Caco-2 (cell line): ENCODE data around the gene AQR. TPM values are rescaled to one million over a fixed set of nuclear protein-coding genes. Genes with fewer than 3 reads are reported as not detected.

Source experiments
- BruUV-seq: library from RNA; stranded (reverse); fragments of 400-500 nt; replicated peaks from 2 replicates; lab custom pipeline; 2021; lab: Mats Ljungman, UMichigan
- CTCF ChIA-PET: fragments of 300-600 bp; sonication (Branson Sonifier 250); formaldehyde crosslinking; loops from one replicate; lab custom pipeline; 2022; ENCODE audit warnings: antibody characterized with exemption; lab: Charles Lee
- POLR2A ChIA-PET: fragments of 300-600 bp; sonication (Branson Sonifier 250); formaldehyde crosslinking; loops from one replicate; lab custom pipeline; 2022; ENCODE audit warnings: antibody characterized with exemption; lab: Charles Lee
- DNase-seq, 2 experiments: peaks; one replicate each; pipeline versions ENCODE4 v3.0.0 to v3.0.0-alpha.2; 2020 to 2022
- H3K27me3 ChIP-seq: replicated peaks from 2 replicates; pipeline ENCODE4 v1.6.0; 2011; ENCODE audit warnings: low read length; ENCODE audit not compliant: control insufficient read depth, insufficient read depth
- H3K36me3 ChIP-seq: 2 replicates; pipeline ENCODE4 v1.5.1; 2011; ENCODE audit warnings: low read length; ENCODE audit not compliant: control insufficient read depth, insufficient read depth
- H3K4me1 ChIP-seq: fragments of 250-450 bp; sonication (Bioruptor Pico); 2 replicates; pipeline ENCODE4 v1.5.1; 2020; ENCODE audit warnings: mild to moderate bottlenecking
- H3K4me3 ChIP-seq: 2 replicates; pipeline ENCODE4 v1.5.1; 2011; ENCODE audit warnings: low read depth, mild to moderate bottlenecking, control low read depth, low read length
- H3K9me3 ChIP-seq: fragments of 250-450 bp; sonication (Bioruptor Pico); 2 replicates; pipeline ENCODE4 v1.5.1; 2020; ENCODE audit warnings: mild to moderate bottlenecking, moderate library complexity
- H3K27ac Mint-ChIP-seq: one replicate; pipeline ENCODE4 v1.8.0; 2022; ENCODE audit warnings: mixed read lengths; ENCODE audit not compliant: unreplicated experiment
- H3K27me3 Mint-ChIP-seq: one replicate; pipeline ENCODE4 v1.8.0; 2022; ENCODE audit warnings: mixed read lengths; ENCODE audit not compliant: insufficient read depth, unreplicated experiment
- H3K36me3 Mint-ChIP-seq: one replicate; pipeline ENCODE4 v1.8.0; 2022; ENCODE audit warnings: mild to moderate bottlenecking, mixed read lengths; ENCODE audit not compliant: insufficient read depth, unreplicated experiment
- H3K4me1 Mint-ChIP-seq: one replicate; pipeline ENCODE4 v1.8.0; 2022; ENCODE audit warnings: low read depth, mixed read lengths; ENCODE audit not compliant: unreplicated experiment
- H3K4me3 Mint-ChIP-seq: one replicate; pipeline ENCODE4 v1.8.0; 2022; ENCODE audit warnings: mild to moderate bottlenecking, moderate library complexity, mixed read lengths; ENCODE audit not compliant: unreplicated experiment
- H3K9me3 Mint-ChIP-seq: one replicate; pipeline ENCODE4 v1.8.0; 2022; ENCODE audit warnings: mixed read lengths; ENCODE audit not compliant: unreplicated experiment
- intact Hi-C: fragments of 100-400 bp; cut with micrococcal nuclease; formaldehyde crosslinking; loops from one replicate; pipeline ENCODE4 v1.10.0; 2022; ENCODE audit not compliant: unreplicated experiment
- total RNA-seq: library from RNA; stranded (reverse); gene quantifications from 2 replicates; pipeline ENCODE4 v1.2.3, GENCODE V29; 2022
- TF ChIP-seq, protein P1 (sequence below), 2 experiments: fragments of 200-600 bp in 1 of 2; IDR thresholded peaks; 1 replicate in 1 of 2; 2 replicates in 1 of 2; pipeline versions ENCODE4 v1.5.1 to v1.8.0; 2011 to 2022; ENCODE audit warnings: antibody characterized with exemption in 1 of 2, control low read depth in 1 of 2, inconsistent platforms in 1 of 2, low read depth in 1 of 2, low read length in 1 of 2, mild to moderate bottlenecking in 1 of 2, moderate library complexity in 1 of 2; ENCODE audit not compliant: insufficient read depth in 1 of 2, severe bottlenecking in 1 of 2, unreplicated experiment in 1 of 2

The AQR gene
- total RNA-seq, 1 experiment from 2014 or later: 27.7 TPM

GRCh38 chr15:34984889-34985630 is 15.5 kb upstream of the AQR start:
- H3K4me1 Mint-ChIP-seq: peaks cover 6% of the 10 kb centered on the region
- no peak for DNase-seq
- ChIA-PET POLR2A (interaction anchor here (0.7 kb wide), 1 partner anchor 267 kb away, joined by 3 read pairs; no protein-coding TSS in a partner anchor), CTCF (interaction anchor here (1.2 kb wide), 1 partner anchor 15 kb away, joined by 3 read pairs; the partner anchor contains the start of gene AQR)
- H3K27ac Mint-ChIP-seq: no peak overlapping the region
- H3K4me3 Mint-ChIP-seq: no peak overlapping the region
- intact Hi-C loops: no loop called here
- BruUV-seq: no TSS peak
- H3K36me3 Mint-ChIP-seq: peaks cover 34% of the 10 kb centered on the region
- Histone ChIP-seq H3K36me3 (no peaks in the 10 kb centered on the region), H3K27me3 (no peaks in the 10 kb centered on the region), H3K9me3 (no peaks in the 10 kb centered on the region), H3K4me3 (no peak overlapping the region), H3K4me1 (peaks cover 4% of the 10 kb centered on the region; the same call in 1 of the 2 replicates)
- TF ChIP-seq, protein P1, sequence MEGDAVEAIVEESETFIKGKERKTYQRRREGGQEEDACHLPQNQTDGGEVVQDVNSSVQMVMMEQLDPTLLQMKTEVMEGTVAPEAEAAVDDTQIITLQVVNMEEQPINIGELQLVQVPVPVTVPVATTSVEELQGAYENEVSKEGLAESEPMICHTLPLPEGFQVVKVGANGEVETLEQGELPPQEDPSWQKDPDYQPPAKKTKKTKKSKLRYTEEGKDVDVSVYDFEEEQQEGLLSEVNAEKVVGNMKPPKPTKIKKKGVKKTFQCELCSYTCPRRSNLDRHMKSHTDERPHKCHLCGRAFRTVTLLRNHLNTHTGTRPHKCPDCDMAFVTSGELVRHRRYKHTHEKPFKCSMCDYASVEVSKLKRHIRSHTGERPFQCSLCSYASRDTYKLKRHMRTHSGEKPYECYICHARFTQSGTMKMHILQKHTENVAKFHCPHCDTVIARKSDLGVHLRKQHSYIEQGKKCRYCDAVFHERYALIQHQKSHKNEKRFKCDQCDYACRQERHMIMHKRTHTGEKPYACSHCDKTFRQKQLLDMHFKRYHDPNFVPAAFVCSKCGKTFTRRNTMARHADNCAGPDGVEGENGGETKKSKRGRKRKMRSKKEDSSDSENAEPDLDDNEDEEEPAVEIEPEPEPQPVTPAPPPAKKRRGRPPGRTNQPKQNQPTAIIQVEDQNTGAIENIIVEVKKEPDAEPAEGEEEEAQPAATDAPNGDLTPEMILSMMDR (IDR thresholded peaks at IDR 0.05; ENCODE audit: insufficient read depth in 1 of 2, low read depth in 1 of 2, low read length in 1 of 2, severe bottlenecking in 1 of 2, unreplicated experiment in 1 of 2): no peak
- H3K27me3 Mint-ChIP-seq: no peaks in the 10 kb centered on the region
- H3K9me3 Mint-ChIP-seq: no peaks in the 10 kb centered on the region

- ChIA-PET POLR2A (no interaction called here), CTCF (no interaction called here)
- Mint-ChIP-seq H3K9me3 (no peaks in the 10 kb centered on the region), H3K36me3 (peaks cover 11% of the 10 kb centered on the region), H3K27me3 (no peaks in the 10 kb centered on the region), H3K27ac (no peak overlapping the region), H3K4me1 (no peaks in the 10 kb centered on the region), H3K4me3 (no peak overlapping the region)
- no TSS peak for BruUV-seq
- no peaks in the 10 kb centered on the region for H3K36me3 ChIP-seq
- no peak for DNase-seq
- intact Hi-C loops: no loop called here
- H3K9me3 ChIP-seq: no peaks in the 10 kb centered on the region
- TF ChIP-seq, protein P1 (IDR thresholded peaks at IDR 0.05; ENCODE audit: insufficient read depth in 1 of 2, low read depth in 1 of 2, low read length in 1 of 2, severe bottlenecking in 1 of 2, unreplicated experiment in 1 of 2): no peak
- H3K4me3 ChIP-seq: no peak overlapping the region
- no peaks in the 10 kb centered on the region for H3K27me3 ChIP-seq
- H3K4me1 ChIP-seq: no peaks in the 10 kb centered on the region
These were observed 7.2 kb upstream of the AQR start for GRCh38 chr15:34976743-34977142.

DNA sequence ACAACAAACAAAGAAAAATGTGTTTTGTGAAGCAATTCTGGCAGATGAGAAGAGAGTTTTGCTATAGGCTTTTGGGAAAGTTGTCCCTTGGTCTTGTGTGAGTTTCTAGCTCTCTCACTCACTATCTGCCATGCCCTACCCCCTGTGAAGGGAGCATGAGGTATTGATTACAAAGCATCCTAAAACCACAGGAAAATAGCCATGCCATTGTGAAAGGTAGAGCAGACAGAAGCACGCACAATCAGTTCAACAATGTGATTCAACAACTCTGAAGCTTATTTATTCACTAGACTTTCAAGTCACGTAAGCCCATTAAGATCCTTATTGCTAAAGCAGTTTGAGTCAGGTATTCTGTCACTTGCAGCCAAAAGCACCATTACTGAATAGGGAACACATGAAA is 6.5 kb upstream of the AQR start:
- POLR2A ChIA-PET: no interaction called here
- Histone ChIP-seq H3K4me3 (no peak overlapping the region), H3K4me1 (no peaks in the 10 kb centered on the region), H3K27me3 (no peaks in the 10 kb centered on the region), H3K9me3 (no peaks in the 10 kb centered on the region), H3K36me3 (no peaks in the 10 kb centered on the region)
- Mint-ChIP-seq H3K4me3 (no peak overlapping the region), H3K36me3 (peaks cover 6% of the 10 kb centered on the region), H3K27ac (no peak overlapping the region), H3K4me1 (no peaks in the 10 kb centered on the region), H3K9me3 (no peaks in the 10 kb centered on the region), H3K27me3 (no peaks in the 10 kb centered on the region)
- no peak for DNase-seq
- CTCF ChIA-PET: no interaction called here
- intact Hi-C loops: no loop called here
- BruUV-seq: no TSS peak
- TF ChIP-seq, protein P1 (IDR thresholded peaks at IDR 0.05; ENCODE audit: insufficient read depth in 1 of 2, low read depth in 1 of 2, low read length in 1 of 2, severe bottlenecking in 1 of 2, unreplicated experiment in 1 of 2): no peak
